Measurements from ENCODE around the gene TEX22. TPM values are rescaled to one million over a fixed set of nuclear protein-coding genes. Genes with fewer than 3 reads are reported as not detected.

TEX22 gene
- total RNA-seq, 1 experiment from 2014 or later: 0.63 TPM

DNA sequence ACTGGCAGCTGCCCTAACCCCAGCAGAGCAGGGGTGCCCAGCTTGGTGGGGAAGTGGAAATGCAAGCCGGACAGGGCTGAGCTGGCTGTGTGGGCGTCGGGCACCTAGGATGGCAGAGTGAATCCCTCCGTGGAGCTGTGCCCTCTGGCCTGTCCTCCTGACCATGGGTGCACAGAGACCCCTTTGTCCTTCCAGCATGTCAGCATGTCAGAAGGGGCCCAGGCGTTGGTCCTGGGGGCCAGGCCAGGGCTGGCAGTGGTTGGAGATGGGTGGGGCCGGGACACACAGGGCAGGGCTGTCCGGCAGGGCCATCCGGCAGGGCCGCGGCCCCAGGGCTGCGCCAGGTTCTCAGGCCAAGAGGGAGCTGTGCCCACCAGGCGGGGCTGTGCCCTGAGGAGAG lies 8.8 kb upstream of the TEX22 start:
- Histone ChIP-seq H3K4me3 (no peak overlapping the region), H3K36me3 (no peaks in the 10 kb centered on the region), H3K27me3 (no peaks in the 10 kb centered on the region), H3K9me3 (no peaks in the 10 kb centered on the region)
- no peak for DNase-seq

DNA sequence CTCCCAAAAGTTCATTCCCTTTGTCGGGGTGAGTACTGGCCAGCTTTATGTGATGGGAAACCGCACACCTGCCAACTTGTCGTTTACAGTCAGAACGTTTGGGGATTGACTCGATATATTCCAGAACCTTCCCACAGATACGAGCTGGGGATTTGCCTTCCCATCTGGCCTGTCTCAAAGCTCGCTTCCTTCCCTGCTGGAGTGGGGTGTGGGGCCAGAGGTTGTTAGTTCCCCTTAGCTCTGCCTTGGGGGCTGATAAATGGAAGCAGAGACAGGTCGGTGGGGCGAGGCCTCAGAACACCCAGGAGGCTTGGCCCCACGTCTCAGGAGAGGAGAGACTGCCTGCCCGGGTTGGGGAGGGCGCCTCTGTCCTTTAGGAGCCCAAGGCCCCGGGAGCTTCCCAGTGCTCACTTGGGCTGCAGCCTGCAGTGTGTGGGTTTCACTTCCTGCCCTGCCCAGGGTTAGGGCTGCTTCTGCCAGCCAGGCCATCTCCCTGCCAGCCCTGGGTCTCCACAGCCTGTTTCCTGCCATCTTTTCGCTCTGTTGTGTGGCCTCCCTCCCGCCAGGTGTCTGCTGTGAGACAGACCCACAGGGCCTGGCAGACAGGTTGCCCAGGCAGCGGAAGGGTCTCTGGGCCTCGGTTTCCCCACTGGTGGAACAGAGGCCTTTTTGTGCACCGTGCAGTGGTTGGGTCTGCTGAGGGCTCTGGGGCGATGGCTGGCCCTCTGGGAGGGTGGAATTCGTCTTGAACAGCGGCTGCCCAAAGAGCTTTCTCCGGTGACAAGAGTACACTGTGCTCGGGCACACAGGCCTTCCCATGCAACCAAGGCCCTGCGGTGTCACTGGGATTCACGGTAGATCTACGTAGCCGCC lies 8.1 kb upstream of the TEX22 start:
- Histone ChIP-seq H3K36me3 (no peaks in the 10 kb centered on the region), H3K27me3 (no peaks in the 10 kb centered on the region), H3K9me3 (no peaks in the 10 kb centered on the region), H3K4me3 (no peak overlapping the region)
- DNase-seq: no peak

DNA sequence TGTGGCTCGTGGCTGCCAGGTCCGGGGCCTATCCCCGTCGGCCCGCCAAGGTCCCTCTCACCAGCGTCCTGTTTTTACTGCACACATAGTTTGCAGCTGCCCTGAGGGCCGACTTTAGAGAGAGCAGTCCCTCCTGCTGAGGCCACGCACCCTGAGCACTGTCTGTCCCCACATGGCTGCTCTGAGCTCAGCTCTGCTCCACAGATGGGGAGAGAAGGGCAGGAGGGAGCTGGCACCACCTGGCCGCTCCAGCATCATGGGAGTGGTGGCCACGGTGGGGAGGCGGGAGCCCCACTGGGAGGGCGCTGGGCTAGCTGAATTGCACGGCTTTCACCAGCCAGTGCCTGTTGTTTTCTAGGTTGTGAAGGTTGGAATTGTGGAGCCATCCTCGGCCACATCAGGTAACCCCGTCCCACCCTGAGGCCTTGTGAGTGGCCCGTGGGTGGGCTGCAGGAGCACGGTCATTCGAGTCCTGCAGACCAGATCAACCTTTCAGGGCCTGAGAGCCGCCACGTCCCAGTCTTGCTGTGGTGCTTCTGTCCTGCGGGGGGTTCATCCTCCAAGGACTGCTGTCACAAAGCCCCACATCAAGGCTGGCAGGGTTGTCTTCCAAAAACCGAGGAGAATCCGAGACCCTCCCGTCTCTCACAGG lies 7.4 kb upstream of the TEX22 start:
- no peak for DNase-seq
- H3K27me3 ChIP-seq: no peaks in the 10 kb centered on the region
- no peaks in the 10 kb centered on the region for H3K9me3 ChIP-seq
- no peaks in the 10 kb centered on the region for H3K36me3 ChIP-seq
- H3K4me3 ChIP-seq: no peak overlapping the region

DNA sequence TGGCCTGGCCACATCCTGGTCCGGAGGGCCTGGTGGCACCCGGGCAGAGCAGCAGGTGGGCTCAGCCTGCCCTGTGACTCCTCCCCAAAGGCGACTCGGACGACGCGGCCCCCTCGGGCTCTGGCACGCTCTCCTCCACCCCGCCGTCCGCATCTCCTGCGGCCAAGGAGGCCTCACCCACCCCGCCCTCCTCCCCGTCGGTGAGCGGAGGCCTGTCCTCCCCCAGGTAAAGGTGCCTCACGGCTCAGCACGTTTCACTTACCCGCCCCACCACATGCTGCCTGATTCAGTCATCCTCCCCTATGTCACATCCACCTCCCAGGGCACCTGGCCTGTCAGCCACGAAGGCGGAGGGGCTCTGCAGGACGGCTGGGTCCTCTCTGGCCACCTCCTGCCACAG lies 6.8 kb upstream of the TEX22 start:
- Histone ChIP-seq H3K9me3 (no peaks in the 10 kb centered on the region), H3K36me3 (no peaks in the 10 kb centered on the region), H3K27me3 (no peaks in the 10 kb centered on the region), H3K4me3 (no peak overlapping the region)
- no peak for DNase-seq

DNA sequence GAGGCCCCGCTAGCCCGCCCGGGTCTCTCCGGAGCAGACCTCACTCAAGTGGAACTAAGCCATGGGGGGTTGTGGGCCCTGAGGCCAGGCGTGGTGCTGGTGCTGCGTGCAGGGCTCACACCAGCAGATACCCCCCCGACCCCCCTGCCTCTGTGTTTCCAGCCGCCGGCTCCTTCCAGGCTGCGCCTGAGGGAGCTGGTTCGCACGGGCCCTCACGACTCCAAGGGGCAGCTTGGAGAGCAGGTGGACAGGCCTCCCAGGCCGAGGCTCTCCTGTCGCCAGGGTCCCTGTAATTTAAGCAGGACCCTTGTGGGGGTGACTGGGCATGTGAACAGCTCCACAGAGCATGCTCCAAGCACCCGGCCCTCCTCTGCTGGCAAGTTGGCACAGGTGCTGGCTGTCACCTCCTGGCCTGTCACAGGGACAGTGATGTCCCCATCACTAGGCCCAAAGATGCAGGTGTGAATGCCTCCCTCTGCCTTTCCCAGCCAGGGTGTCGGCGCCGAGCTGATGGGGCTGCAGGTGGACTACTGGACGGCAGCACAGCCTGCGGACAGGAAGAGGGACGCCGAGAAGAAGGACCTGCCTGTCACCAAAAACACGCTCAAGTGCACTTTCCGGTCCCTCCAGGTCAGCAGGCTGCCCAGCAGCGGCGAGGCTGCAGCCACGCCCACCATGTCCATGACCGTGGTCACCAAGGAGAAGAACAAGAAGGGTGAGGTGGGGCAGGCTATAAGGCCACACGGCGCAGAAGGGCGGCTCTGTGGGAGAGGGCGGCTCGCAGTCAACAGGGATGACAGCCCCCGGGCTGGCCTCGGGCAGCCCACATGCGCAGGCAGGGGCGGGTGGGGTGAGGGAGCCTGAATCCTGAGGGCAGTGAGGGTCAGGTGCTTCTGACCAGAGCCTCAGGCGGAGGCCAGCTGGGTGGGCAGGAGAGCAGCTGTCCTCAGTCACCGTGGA lies 5.9 kb upstream of the TEX22 start:
- H3K9me3 ChIP-seq: no peaks in the 10 kb centered on the region
- H3K36me3 ChIP-seq: no peaks in the 10 kb centered on the region
- no peak overlapping the region for H3K4me3 ChIP-seq
- no peaks in the 10 kb centered on the region for H3K27me3 ChIP-seq
- DNase-seq: no peak

DNA sequence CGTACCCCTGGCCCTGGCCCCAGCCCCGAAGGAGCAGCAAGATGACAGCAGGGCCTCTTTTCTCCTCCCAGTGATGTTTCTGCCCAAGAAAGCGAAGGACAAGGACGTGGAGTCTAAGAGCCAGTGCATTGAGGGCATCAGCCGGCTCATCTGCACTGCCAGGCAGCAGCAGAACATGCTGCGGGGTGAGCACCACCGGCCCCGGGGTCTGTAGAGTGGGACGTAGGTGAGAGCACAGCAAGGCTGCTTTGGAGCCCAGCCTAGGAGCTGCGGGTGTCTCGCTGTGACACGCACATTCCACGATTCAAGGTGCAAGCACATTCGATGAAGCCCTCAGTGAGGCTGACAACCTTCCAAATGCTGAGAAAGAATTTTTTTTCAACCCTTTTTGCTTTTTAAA lies 5.2 kb upstream of the TEX22 start:
- Histone ChIP-seq H3K9me3 (no peaks in the 10 kb centered on the region), H3K4me3 (no peak overlapping the region), H3K27me3 (no peaks in the 10 kb centered on the region), H3K36me3 (no peaks in the 10 kb centered on the region)
- DNase-seq: no peak

DNA sequence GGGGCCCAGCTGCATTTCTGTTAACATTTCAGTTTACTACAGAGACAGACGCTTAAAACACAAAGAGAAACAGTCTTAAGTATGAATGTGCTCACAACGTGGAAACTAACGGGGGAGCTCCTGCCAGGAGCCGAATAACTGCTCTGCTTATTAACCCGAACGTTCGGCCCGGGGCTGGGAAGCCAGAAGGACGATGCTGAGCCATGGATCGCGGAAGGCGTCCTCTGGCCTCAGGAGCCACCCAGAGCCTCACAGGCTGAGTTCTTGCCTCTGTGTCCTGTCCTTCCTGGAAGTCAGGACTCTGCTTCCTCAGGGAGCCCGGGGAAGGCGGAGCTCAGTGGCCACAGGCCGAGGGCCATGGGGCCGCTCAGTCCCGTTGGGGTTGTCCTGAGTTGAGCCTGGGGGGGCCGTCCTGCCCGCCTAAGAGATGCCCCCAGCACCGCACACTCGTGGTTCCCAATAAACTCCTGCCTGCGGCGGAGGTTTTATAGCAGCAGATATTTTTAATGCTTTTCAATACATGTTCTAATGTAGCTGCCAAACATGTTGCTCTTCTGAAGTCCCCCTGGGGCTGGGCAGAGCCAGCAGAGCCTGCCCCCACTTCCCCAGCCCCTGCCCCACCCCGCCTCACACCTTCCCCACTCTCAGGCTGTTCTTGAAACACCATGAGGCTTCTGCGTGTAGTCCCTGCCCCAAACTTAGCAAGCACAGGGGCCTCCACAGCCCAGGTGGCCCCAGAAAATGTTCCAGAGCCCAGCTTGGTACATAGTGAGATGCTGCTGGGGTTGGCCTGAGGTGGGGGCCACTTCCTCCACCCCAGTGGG lies 3.4 kb upstream of the TEX22 start:
- no peak for DNase-seq
- Histone ChIP-seq H3K27me3 (no peaks in the 10 kb centered on the region), H3K9me3 (no peaks in the 10 kb centered on the region), H3K4me3 (no peak overlapping the region), H3K36me3 (peaks cover 8% of the 10 kb centered on the region)

DNA sequence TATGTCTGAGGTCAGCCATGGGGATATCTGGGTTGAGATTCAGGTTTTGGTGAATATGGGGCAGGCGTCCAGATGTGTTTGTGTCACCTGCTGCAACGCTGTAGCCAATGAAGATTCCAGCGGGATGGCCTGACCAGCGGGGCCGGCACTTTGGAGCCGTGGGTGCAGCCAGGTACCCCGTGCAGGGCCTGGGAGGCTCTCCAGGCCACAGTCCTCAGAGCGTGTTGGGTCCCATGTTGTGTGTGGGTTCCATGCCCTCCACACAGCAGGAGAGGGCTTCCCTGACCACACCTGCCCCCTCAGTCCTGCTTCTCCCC lies 2.8 kb upstream of the TEX22 start:
- no peak for DNase-seq
- Histone ChIP-seq H3K36me3 (peaks cover 8% of the 10 kb centered on the region), H3K9me3 (no peaks in the 10 kb centered on the region), H3K27me3 (no peaks in the 10 kb centered on the region), H3K4me3 (no peak overlapping the region)

DNA sequence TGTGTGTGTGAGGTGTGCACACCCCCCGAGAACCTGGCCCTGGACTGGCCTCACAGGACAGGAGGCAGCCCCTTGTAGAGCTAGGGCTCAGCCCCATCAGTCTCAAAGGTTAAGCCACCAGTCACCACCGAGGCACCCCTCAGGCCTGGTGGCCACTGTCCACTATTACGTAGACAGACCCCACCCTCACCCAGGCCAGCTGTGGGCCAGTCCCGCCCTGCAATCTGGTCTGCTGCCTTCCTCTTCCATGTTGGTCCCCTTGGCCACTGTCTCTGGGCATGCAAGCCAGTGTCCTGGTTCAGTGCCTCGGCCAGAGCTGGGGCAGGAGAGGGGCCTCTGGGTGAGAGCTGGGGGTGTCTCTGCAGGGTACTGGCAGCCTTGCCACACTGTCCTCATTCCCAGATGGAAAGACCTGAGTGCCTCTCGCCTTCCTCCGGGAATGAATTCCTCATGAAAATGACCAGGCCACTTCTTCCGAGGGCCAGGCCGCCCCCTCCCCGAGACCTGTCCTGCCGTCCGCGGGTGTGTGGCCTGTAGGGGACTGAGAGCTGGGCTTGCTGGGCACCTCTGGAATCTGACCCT lies 897 bp upstream of the TEX22 start:
- H3K4me3 ChIP-seq: peak overlapping the region; percentile 73; the same call in 1 of the 2 replicates
- H3K36me3 ChIP-seq: peaks cover 13% of the 10 kb centered on the region
- no peaks in the 10 kb centered on the region for H3K9me3 ChIP-seq
- no peak for DNase-seq
- no peaks in the 10 kb centered on the region for H3K27me3 ChIP-seq

DNA sequence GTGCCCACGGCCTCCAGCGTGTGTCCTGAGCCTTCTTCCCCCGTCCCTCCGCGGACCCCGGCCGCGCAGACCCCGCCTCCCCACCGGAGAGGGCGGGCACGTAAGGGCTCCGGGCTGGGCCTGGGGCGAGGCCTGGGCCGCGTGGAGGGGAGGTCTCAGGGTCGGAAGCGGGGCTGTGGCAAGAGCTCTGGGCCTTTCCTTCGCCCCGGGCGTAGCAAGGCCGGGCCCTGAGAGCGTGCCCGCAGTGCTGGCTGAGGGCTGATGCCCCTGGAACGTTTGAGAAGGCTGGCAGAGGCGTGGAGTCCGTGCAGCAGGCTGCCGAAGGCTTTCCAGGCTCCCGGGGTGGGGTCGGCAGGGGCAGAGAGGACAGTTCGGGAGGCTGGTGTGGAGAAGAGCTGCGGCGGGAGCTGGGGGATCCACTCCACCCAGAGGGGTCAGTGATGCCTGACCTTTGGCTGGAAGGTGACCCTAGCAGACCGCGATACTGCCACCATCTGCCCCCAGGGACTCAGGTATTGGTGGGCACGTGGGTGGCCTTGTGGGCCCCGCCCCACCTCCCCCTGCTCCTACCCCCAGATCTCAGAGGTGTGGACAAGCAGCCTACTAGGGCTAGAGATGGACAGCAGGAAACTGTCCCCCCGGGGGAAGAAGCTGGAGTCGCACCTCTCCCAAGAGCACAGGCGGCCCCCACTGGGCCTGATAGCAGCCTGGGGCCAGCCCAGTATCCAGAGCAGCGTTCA lies 558 bp downstream of the TEX22 start:
- H3K4me3 ChIP-seq: peak overlapping the region; percentile 73
- DNase-seq: peak; percentile 49

DNA sequence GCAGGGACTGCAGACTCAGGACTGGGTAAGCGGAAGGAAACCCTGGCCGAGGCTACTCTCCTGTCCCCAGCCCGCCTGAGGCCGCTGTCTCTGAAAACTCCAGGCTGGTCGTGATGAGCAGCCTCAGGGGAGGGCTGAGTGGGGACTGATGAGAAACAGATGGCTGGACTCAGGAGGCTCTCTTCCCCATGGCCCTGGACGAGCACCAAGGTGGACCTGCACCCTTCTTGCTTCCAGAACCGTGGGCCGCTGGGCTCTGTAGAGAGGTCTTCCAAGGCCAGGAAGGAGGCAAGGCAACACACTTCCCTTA lies 1.1 kb downstream of the TEX22 start:
- no peak for DNase-seq
- Histone ChIP-seq H3K36me3 (peaks cover 13% of the 10 kb centered on the region), H3K9me3 (no peaks in the 10 kb centered on the region), H3K4me3 (peak overlapping the region; percentile 73), H3K27me3 (no peaks in the 10 kb centered on the region)

More for the DNA sequence above, 558 bp downstream of the TEX22 start:
- H3K9me3 ChIP-seq: no peaks in the 10 kb centered on the region
- H3K27me3 ChIP-seq: no peaks in the 10 kb centered on the region
- peaks cover 13% of the 10 kb centered on the region for H3K36me3 ChIP-seq

DNA sequence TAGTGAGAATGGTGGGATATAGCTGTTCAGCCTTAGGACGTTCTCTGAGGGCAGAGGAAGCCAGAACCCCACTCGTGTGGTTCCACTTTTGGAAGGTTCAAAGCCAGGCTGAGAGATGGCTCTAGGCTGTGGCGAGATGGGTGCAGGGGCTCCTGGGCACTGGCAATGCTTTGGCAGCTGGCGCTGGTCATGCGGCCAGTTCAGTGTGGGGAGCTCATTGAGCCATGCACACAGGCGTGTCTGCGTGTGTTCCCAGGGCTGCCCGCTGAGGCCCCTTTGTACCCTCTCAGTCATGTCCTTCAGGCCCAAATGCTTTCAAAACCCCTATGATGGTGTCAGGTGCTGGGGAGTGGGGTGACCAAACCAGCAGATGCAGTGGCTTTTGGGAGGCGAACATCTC lies 1.7 kb downstream of the TEX22 start:
- no peaks in the 10 kb centered on the region for H3K27me3 ChIP-seq
- no peak overlapping the region for H3K4me3 ChIP-seq
- H3K9me3 ChIP-seq: no peaks in the 10 kb centered on the region
- H3K36me3 ChIP-seq: peaks cover 13% of the 10 kb centered on the region
- DNase-seq: no peak

DNA sequence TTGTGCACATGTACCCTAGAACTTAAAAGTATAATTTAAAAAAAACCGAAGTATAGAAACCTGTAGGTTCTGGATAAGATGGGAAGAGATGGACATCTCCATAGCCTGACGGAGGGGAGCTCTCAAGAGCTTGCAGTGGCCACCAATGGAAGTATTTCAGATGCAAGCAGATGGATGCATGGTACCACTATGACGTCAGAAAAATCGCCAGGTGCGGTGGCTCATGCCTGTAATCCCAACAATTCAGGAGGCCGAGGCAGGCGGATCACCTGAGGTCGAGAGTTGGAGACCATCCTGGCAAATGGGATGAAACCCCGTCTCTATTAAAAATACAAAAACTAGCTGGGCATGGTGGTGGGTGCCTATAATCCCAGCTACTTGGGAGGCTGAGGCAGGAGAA lies 3.4 kb downstream of the TEX22 start:
- Histone ChIP-seq H3K36me3 (peaks cover 13% of the 10 kb centered on the region), H3K27me3 (no peaks in the 10 kb centered on the region), H3K4me3 (no peak overlapping the region), H3K9me3 (no peaks in the 10 kb centered on the region)
- DNase-seq: no peak

DNA sequence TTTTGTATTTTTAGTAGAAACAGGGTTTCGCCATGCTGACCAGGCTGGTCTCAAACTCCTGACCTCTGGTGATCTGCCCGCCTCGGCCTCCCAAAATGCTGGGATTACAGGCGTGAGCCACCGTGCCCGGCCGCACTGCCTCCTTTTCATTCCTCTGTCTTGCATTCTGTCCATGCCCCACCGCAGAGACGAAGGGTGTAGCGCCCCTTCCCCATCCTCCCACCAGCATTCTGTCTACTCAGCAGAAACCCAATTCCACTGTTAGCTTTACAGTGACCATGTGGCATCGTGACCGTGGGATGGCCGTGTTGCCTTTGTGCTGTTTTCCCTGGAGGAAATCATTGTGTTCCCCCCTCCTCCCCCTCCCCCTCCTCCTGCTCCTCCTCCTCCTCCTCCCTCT lies 10.3 kb downstream of the TEX22 start:
- no peaks in the 10 kb centered on the region for H3K9me3 ChIP-seq
- no peak overlapping the region for H3K4me3 ChIP-seq
- DNase-seq: no peak
- H3K36me3 ChIP-seq: no peaks in the 10 kb centered on the region
- no peaks in the 10 kb centered on the region for H3K27me3 ChIP-seq

DNA sequence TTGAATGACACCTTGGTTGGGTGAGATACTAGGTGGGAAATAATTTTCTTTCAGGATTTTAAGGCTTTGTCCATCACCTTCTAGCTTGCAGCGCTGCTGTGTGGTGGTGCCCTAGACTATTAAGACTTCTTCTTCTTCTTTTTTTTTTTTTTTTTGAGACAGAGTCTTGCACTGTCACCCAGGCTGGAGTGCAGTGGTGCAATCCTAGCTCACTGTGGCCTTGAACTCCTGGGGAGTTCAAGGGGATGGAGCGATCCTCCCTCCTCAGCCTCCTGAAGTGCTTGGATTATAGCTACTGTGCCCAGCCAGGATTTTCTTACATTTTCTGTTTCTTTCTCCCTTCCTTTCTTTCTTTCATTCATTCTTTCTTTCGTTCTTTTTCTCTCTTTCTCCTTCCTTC lies 11.0 kb downstream of the TEX22 start:
- H3K9me3 ChIP-seq: no peaks in the 10 kb centered on the region
- H3K4me3 ChIP-seq: no peak overlapping the region
- no peak for DNase-seq
- no peaks in the 10 kb centered on the region for H3K36me3 ChIP-seq
- no peaks in the 10 kb centered on the region for H3K27me3 ChIP-seq

DNA sequence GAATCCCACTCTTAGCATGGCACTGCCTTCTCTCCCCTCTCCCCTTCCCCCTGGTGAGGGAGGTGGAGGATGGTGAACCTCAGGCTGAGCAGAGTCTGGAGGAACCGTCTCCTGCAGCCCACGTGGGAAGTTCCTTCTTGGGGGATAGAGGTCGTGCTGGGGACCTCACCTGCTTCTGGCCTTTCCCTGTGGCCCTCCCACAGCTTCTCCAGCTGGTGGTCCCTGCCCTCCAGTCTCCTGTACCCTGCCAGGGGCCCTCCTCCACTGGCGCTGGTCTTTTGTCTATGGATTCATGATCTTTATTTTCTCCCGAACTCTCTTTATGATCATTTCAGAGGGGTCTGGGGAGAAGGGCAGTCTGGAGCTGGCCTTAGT lies 12.3 kb downstream of the TEX22 start:
- no peaks in the 10 kb centered on the region for H3K36me3 ChIP-seq
- no peak overlapping the region for H3K4me3 ChIP-seq
- no peak for DNase-seq
- no peaks in the 10 kb centered on the region for H3K9me3 ChIP-seq
- H3K27me3 ChIP-seq: no peaks in the 10 kb centered on the region
